ENCODE results near the gene PPP2R2C.

DNA sequence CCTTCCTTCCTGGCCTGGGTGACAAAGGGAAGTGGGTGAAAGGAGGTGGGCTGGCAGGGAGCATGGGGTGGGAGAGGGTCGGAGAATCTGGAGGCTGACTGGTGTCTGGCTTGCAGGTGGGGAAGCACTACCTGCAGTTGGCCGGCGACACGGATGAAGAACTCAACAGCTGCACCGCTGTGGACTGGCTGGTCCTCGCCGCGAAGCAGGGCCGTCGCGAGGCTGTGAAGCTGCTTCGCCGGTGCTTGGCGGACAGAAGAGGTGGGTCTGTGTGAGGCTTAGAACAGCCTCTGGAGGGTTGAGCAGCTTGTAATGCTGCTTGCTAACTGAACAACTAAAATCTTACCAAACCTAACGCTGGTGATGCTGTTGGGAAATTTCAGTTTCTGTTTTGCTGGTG, 183.5 kb downstream of the PPP2R2C start:
- TF ChIP-seq CTCF (IDR thresholded peaks at IDR 0.05) (no peak), POLR2AphosphoS5 (IDR thresholded peaks at IDR 0.05; ENCODE audit: low read depth, low read length) (no peak), TCF7L2 (IDR thresholded peaks at IDR 0.05; ENCODE audit: low read depth, low read length) (no peak), REST (IDR thresholded peaks at IDR 0.05; ENCODE audit: insufficient read depth in 1 of 2, low read depth in 2 of 2, low read length in 1 of 2) (no peak), SIN3A (IDR thresholded peaks at IDR 0.05; ENCODE audit: borderline replicate concordance, insufficient read depth, low read depth, low read length) (no peak)
